ENCODE measurements around the gene SLC7A6.

DNA sequence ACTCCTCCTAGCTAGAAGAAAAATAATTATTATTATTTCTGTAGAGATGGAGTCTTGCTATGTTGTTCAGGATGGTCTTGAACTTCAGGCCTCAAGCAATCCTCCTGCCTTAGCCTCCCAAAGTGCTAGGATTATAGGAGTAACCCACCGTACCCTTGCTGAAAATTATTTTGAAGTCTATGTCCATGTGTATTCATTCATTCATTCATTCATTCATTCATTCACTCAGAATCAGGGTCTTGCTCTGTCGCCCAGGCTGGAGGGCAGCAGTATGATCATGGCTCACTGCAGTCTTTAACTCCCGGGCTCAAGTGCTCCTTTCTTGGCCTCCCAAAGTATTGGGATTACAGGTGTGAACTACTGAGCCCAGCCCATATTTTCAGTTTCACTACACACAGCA is 42.3 kb downstream of the SLC7A6 start:
- TF ChIP-seq, protein P1, sequence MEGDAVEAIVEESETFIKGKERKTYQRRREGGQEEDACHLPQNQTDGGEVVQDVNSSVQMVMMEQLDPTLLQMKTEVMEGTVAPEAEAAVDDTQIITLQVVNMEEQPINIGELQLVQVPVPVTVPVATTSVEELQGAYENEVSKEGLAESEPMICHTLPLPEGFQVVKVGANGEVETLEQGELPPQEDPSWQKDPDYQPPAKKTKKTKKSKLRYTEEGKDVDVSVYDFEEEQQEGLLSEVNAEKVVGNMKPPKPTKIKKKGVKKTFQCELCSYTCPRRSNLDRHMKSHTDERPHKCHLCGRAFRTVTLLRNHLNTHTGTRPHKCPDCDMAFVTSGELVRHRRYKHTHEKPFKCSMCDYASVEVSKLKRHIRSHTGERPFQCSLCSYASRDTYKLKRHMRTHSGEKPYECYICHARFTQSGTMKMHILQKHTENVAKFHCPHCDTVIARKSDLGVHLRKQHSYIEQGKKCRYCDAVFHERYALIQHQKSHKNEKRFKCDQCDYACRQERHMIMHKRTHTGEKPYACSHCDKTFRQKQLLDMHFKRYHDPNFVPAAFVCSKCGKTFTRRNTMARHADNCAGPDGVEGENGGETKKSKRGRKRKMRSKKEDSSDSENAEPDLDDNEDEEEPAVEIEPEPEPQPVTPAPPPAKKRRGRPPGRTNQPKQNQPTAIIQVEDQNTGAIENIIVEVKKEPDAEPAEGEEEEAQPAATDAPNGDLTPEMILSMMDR (IDR thresholded peaks at IDR 0.05; ENCODE audit: poor library complexity) = no peak
- TF ChIP-seq EZH2phosphoT487 (IDR thresholded peaks at IDR 0.05; ENCODE audit: low read depth, severe bottlenecking, unreplicated experiment) = no peak
